ENCODE measurements around the gene CDH10. TPM values are rescaled to one million over a fixed set of nuclear protein-coding genes. Genes with fewer than 3 reads are reported as not detected.

CDH10 gene
- total and polyA plus RNA-seq, 2 donors from 2014 or later, result 0.13 to 0.17 TPM

GRCh38 chr5:24477958-24478357 is 166.8 kb downstream of the CDH10 start:
- H3K36me3 ChIP-seq (ENCODE audit: control insufficient read depth in 2 of 3, insufficient read depth in 3 of 3, low read length in 3 of 3), result no peaks in the 10 kb centered on the region
- no peak for TF ChIP-seq CTCF (IDR thresholded peaks at IDR 0.05; ENCODE audit: borderline replicate concordance, extremely low read depth, insufficient read depth)
- intact Hi-C loops (cut with DNase I), result no loop called here
- H3K4me3 ChIP-seq (ENCODE audit: low read length in 3 of 3), result no peak overlapping the region
- no peak overlapping the region for H3K9ac ChIP-seq (ENCODE audit: low read length in 3 of 3)
- DNase-seq (no peak), FAIRE-seq (no peak)
- no peaks in the 10 kb centered on the region for H3K4me1 ChIP-seq (ENCODE audit: control insufficient read depth in 2 of 3, insufficient read depth in 2 of 3, low read depth in 1 of 3, low read length in 3 of 3)
- H3K27ac ChIP-seq (ENCODE audit: low read depth in 2 of 2, low read length in 2 of 2), result no peak overlapping the region
- H3K27me3 ChIP-seq (ENCODE audit: control insufficient read depth, insufficient read depth, low read length), result no peaks in the 10 kb centered on the region
- H3K9me3 ChIP-seq (ENCODE audit: control insufficient read depth in 2 of 3, insufficient read depth in 1 of 3, low read length in 3 of 3), result no peaks in the 10 kb centered on the region

- no peaks in the 10 kb centered on the region for H3K27me3 ChIP-seq (ENCODE audit: control insufficient read depth, insufficient read depth, low read length)
- intact Hi-C loops (cut with DNase I), result no loop called here
- H3K4me3 ChIP-seq (ENCODE audit: low read length in 3 of 3), result no peak overlapping the region
- H3K9me3 ChIP-seq (ENCODE audit: control insufficient read depth in 2 of 3, insufficient read depth in 1 of 3, low read length in 3 of 3), result no peaks in the 10 kb centered on the region
- no peak overlapping the region for H3K27ac ChIP-seq (ENCODE audit: low read depth in 2 of 2, low read length in 2 of 2)
- no peak for FAIRE-seq
- H3K36me3 ChIP-seq (ENCODE audit: control insufficient read depth in 2 of 3, insufficient read depth in 3 of 3, low read length in 3 of 3), result no peaks in the 10 kb centered on the region
- no peaks in the 10 kb centered on the region for H3K4me1 ChIP-seq (ENCODE audit: control insufficient read depth in 2 of 3, insufficient read depth in 2 of 3, low read depth in 1 of 3, low read length in 3 of 3)
- no peak for DNase-seq
- no peak overlapping the region for H3K9ac ChIP-seq (ENCODE audit: low read length in 3 of 3)
- no peak for TF ChIP-seq CTCF (IDR thresholded peaks at IDR 0.05; ENCODE audit: borderline replicate concordance, extremely low read depth, insufficient read depth)
Measured at GRCh38 chr5:24475101-24475500, 169.7 kb downstream of the CDH10 start.

- intact Hi-C loops (cut with DNase I), result no loop called here
- FAIRE-seq (no peak), DNase-seq (no peak)
- Histone ChIP-seq H3K27ac (ENCODE audit: low read depth in 2 of 2, low read length in 2 of 2) (no peak overlapping the region), H3K36me3 (ENCODE audit: control insufficient read depth in 2 of 3, insufficient read depth in 3 of 3, low read length in 3 of 3) (no peaks in the 10 kb centered on the region), H3K27me3 (ENCODE audit: control insufficient read depth, insufficient read depth, low read length) (no peaks in the 10 kb centered on the region), H3K4me3 (ENCODE audit: low read length in 3 of 3) (no peak overlapping the region), H3K4me1 (ENCODE audit: control insufficient read depth in 2 of 3, insufficient read depth in 2 of 3, low read depth in 1 of 3, low read length in 3 of 3) (no peaks in the 10 kb centered on the region), H3K9me3 (ENCODE audit: control insufficient read depth in 2 of 3, insufficient read depth in 1 of 3, low read length in 3 of 3) (no peaks in the 10 kb centered on the region), H3K9ac (ENCODE audit: low read length in 3 of 3) (no peak overlapping the region)
- TF ChIP-seq CTCF (IDR thresholded peaks at IDR 0.05; ENCODE audit: borderline replicate concordance, extremely low read depth, insufficient read depth), result no peak
Measured at GRCh38 chr5:24474685-24475084, 170.1 kb downstream of the CDH10 start.

- Histone ChIP-seq H3K9me3 (ENCODE audit: control insufficient read depth in 2 of 3, insufficient read depth in 1 of 3, low read length in 3 of 3) (no peaks in the 10 kb centered on the region), H3K27ac (ENCODE audit: low read depth in 2 of 2, low read length in 2 of 2) (no peak overlapping the region), H3K36me3 (ENCODE audit: control insufficient read depth in 2 of 3, insufficient read depth in 3 of 3, low read length in 3 of 3) (no peaks in the 10 kb centered on the region), H3K9ac (ENCODE audit: low read length in 3 of 3) (no peak overlapping the region), H3K4me3 (ENCODE audit: low read length in 3 of 3) (no peak overlapping the region), H3K27me3 (ENCODE audit: control insufficient read depth, insufficient read depth, low read length) (no peaks in the 10 kb centered on the region), H3K4me1 (ENCODE audit: control insufficient read depth in 2 of 3, insufficient read depth in 2 of 3, low read depth in 1 of 3, low read length in 3 of 3) (no peaks in the 10 kb centered on the region)
- TF ChIP-seq CTCF (IDR thresholded peaks at IDR 0.05; ENCODE audit: borderline replicate concordance, extremely low read depth, insufficient read depth), result no peak
- DNase-seq, result no peak
- intact Hi-C loops (cut with DNase I), result no loop called here
- FAIRE-seq, result no peak
Measured at GRCh38 chr5:24472518-24472917, 172.3 kb downstream of the CDH10 start.

All from kidney (tissue), 14 donors.